CD1c-positive myeloid dendritic cell (primary cell): Measurements from ENCODE around the gene ADCY7.
A peak's percentile ranks its signal among the peaks of the same experiment; 100 is the strongest.

Experiments used
- DNase-seq: peaks from one replicate; pipeline ENCODE4 v3.0.0-alpha.2; 2016; ENCODE audit errors: extremely low spot score

The ADCY7 gene

GRCh38 chr16:50282010-50282538 is 15.7 kb downstream of the ADCY7 start:
- DNase-seq = peak; percentile 95

DNA sequence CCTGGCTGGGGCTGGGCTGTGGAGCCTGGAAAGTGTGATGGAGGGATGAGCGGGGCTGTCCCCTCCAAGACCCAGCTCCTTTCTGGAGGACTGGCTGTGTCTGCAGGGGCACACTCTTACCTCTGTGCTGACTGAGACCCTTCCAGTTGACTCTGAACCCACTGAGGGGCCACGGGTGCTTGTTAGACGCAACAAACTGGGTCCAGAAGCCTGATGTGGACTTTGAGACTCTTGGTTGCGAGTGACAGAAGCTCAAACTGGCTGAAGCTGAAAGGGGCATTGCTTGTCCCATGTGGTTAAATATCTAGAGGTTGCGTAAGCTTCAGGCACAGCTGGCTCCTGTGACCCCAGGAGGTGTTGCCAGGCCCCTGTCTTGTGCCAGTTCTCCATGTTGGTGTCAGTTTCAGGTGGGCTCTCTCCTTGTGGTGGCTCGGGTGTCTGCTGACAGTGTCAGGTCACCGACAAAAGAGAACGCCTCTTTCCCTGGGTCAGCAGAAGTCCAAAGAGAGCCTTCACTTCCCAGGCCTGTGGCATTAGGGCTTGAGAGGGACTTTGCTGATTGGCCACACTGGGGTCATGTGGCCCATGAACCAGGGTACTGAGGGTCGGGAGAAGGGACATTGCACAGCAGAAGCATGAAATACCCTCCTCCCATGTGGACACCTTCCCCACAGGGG is 16.7 kb downstream of the ADCY7 start:
- DNase-seq = no peak

DNA sequence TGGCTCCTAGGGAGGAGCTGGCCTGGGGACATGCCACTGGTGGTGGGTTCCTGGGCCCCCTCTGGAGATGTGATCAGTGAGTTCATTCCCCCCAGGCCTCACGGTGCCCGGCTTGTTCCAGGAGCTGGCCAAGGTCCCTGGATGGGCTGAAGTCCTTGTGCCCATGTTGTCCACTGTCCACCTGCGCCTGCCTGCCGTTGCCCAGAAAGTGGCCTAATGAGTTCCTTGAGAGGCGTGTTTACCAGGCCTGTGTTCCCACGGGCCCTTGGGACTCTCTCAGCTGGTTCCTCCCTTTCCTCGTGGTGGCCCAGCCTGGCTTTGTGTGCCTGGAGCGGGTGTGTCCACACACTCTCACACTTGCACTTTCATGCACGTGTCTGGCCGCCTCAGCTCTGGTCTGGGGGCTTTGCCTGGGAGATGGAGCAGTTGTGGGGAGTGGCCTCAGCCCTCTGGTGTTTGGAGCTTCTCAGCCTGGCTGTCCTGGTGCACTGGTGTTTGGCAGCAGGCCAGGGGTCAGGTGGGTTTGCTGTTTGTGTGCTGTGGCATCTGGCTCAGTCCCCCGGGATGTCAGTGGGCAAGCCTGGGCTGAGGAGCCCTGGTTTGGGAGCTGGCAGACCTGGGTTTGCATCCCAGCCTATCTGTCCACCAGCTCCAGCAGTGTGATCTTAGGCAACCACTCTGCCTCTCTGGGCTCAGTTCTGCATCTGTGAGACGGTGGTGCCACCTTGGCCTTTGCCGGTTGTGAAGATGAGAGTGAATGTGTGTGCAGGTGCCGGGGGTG is 18.0 kb downstream of the ADCY7 start:
- peak; percentile 46 for DNase-seq

GRCh38 chr16:50285406-50286003 is 19.2 kb downstream of the ADCY7 start:
- no peak for DNase-seq

- no peak for DNase-seq
These were observed 20.3 kb downstream of the ADCY7 start for GRCh38 chr16:50286681-50287080.

GRCh38 chr16:50288026-50288425 is 21.7 kb downstream of the ADCY7 start:
- DNase-seq = no peak

DNA sequence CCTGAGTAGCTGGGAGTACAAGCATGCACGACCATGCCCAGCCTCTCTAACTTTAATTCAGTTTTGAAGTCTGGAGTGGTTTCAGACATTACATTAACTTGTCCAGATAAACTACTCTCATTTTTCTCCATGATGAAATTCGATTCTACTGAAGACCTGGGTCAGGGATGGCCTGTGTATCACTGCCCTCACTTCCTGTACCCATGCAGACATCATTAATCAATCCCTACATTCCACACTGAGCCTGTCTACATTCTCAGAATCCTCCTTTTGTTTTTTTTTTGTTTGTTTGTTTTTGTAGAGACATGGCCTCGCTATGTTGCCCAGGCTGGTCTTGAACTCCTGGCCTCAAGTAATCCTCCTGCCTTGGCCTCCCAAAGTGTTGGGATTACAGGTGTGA is 22.6 kb downstream of the ADCY7 start:
- no peak for DNase-seq

DNA sequence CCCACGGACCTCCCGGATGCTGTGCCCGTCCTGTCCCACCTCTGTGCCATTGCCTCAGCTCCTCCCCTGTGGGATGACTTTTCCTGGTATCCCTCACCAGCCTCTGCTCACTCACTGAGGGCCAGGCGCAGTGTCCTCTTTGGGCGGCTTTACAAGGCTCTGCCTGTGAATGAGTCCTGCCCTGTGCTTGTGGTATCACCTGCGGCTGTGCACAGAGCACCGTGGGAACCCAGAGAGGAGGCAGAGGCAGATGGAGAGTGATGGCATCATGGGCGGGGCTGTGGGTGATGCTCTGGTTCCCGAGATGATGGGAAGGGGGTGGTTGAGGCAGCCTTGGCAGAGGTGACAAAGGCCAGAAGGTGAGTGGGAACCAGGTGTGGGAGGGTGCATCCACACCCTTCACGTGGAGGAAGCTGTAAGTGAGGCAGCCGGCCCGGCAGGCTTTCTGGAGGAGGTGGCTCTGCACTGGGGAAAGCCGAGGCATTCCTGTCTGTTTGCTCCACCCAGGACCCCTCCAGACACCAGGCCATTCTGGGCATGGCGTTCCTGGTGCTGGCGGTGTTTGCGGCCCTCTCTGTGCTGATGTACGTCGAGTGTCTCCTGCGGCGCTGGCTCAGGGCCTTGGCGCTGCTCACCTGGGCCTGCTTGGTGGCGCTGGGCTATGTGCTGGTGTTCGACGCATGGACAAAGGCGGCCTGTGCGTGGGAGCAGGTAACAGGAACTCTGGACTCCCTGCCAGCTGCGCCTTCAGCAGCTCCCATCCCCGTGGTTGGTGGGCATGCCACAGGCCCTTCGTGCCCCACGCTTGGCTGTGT is 23.8 kb downstream of the ADCY7 start:
- no peak for DNase-seq

DNA sequence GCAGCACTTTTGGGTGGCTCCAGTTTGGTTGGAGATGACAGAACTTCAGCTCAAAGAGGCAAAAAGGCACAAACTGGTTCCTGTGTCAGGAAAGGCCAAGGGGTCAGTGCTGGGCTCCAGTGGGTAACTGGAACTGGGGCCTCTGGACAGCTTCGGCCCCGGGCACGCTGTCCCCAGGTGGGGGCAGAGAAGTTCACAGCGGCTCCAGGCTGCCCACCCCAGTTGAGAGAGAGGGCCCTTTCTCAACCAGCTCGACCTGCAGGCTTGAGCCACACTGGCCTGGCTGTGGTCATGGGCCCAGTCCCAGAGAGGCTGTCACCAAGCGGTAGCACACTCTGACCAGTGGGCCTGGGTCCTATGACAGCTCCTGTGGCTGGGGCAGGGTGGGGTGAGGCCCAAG is 24.5 kb downstream of the ADCY7 start:
- DNase-seq = no peak

DNA sequence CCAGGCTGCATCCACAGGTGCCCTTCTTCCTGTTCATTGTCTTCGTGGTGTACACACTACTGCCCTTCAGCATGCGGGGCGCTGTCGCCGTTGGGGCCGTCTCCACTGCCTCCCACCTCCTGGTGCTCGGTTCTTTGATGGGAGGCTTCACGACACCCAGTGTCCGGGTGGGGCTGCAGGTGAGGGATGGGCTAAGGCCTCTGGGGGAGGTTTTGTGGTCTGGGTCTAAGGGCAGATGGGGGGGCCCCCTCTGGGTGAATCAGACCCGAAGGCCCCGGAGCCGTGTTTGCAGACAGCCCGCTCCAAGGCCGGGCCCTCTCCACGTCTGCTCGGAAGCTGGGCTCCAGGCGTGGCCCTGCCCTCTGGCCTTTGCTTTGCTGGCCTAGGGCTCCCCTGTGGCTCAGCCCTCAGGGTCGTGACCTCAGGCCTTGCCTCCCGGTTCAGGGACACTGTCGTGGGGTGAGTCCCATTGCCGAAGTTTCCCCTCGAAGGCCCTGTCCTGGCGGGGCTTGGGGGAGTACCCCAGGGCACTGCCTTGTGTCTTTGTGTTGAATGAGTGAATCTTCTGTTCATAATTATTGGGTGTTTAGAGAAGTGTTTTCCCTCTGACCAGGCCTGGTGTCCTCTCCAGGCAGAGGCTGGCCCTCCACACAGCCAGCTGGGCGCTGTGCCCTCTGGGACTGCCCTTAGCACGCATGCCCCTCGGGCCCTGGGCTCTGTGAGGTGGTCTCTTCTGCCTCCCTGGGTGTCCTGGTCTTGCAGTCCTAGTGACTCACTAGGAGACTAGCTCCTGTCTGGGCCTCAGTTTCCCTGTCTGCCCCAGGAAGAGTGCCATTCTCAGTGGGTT is 25.6 kb downstream of the ADCY7 start:
- DNase-seq = no peak

GRCh38 chr16:50292566-50292948 is 26.2 kb downstream of the ADCY7 start:
- DNase-seq = no peak

GRCh38 chr16:50293041-50293783 is 26.9 kb downstream of the ADCY7 start:
- no peak for DNase-seq

- DNase-seq = no peak
These were observed 27.9 kb downstream of the ADCY7 start for GRCh38 chr16:50293994-50294855.

DNA sequence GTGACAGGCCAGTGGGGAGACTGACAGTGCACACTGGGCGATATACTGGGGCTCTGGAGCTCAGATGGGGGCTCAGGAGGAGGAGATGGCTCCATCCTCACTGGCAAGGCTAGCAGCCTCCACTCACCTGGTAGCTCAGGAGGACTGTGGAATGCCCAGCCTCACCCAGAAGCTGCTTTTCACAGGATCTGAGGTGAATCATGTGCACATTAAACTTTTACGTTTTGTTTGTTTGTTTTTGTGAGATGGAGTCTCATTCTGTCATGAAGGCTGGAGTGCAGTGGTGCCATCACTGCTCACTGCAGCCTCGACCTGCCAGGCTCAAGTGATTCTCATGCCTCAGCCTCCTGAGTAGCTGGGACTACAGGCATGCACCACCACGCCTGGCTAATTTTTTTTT is 28.6 kb downstream of the ADCY7 start:
- DNase-seq = no peak

GRCh38 chr16:50295541-50296132 is 29.3 kb downstream of the ADCY7 start:
- no peak for DNase-seq

GRCh38 chr16:50296807-50297206 is 30.5 kb downstream of the ADCY7 start:
- DNase-seq = no peak

GRCh38 chr16:50297301-50298074 is 31.1 kb downstream of the ADCY7 start:
- no peak for DNase-seq

DNA sequence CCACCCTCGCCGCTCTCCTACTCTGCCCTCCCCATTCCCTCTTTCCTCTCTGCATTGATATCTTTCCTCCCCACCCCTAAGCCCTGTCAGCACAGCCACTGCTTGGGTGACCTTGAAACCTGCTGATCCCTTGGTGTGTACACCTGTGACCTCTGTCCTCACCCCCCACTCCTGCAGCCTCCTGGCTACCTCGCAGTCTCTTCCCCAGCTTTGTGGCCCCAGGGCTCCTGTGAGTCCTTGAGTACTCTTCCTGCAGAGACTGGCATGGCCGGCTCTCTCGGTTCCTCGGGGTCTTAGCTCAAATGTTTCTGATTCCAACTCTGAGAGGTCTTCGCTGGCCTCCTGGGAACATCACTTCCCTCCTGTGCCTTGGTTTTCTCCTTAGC is 31.7 kb downstream of the ADCY7 start:
- no peak for DNase-seq
